Posterior cingulate gyrus (tissue), 11 donors: Measurements from ENCODE around the gene RRN3.
A peak's percentile ranks its signal among the peaks of the same experiment; 100 is the strongest.
"Not testable (repeated sequence)": the region's sequence is repeated elsewhere in the genome, so short reads cannot be mapped to it uniquely, and the experiment has no call there.

Experiments
- DNase-seq, 10 donors: peaks; one replicate each; pipeline versions ENCODE4 v3.0.0 to v3.0.0-alpha.2; 2020 to 2021; ENCODE audit warnings: mixed read lengths in 3 of 10
- intact Hi-C: fragments of 100-400 bp; cut with DNase I; formaldehyde crosslinking; loops from one replicate; pipeline ENCODE4 v1.15.1; 2023

RRN3 gene

DNA sequence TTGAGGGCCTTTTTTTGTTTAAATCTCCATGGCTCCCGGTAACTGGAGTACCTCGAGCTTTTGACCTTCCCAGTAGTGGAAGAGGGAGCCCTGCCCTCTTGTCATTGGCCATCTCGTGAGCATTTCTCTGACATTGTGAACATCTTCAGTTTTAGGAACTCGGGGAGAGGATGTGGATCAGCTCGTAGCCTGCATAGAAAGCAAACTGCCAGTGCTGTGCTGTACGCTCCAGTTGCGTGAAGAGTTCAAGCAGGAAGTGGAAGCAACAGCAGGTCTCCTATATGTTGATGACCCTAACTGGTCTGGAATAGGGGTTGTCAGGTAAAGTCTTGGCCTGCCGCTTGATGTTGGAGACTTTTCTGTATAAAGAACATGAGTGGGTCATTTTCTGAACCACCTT is 62.5 kb downstream of the RRN3 start:
- intact Hi-C loops, result no loop called here
- no peak for DNase-seq

DNA sequence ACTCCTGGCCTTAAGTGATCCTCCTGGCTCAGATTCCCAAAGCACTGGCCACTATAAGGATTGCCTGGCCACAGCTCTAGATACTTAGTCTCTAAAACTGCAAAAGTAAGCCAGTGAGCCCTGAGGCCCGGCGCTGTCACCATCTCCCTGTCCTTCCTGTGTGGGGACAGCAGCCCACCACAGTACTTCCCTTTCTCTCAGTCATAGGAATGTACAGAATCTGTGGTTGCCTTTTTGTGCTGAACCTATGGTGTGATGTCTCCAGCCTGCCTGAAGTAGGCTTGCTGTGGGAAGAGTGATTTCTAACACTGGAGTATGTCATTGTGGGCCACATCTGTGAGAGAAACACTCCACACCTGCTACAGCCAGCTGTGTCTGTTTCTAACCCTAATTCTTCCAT is 62.9 kb downstream of the RRN3 start:
- intact Hi-C loops, result no loop called here
- DNase-seq, result no peak

DNA sequence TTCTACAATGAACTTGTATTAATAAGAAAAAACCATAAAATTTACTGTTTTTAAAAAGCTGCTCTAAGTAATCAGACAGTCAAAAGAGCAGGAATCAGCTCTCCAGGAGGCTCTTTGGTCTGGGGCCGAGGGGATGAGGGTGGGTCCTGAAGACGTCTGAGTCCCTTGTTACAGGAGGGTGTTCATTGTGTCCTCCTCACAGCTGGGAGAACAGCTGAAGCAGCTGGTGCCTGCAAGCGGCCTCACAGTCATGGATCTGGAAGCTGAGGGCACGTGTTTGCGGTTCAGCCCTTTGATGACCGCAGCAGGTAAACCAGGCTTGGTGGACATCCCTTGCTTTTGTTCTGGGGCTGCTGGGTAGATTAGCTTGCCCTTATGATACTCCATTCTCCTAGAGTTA is 64.3 kb downstream of the RRN3 start:
- DNase-seq, intact Hi-C loops: not testable (repeated sequence)

DNA sequence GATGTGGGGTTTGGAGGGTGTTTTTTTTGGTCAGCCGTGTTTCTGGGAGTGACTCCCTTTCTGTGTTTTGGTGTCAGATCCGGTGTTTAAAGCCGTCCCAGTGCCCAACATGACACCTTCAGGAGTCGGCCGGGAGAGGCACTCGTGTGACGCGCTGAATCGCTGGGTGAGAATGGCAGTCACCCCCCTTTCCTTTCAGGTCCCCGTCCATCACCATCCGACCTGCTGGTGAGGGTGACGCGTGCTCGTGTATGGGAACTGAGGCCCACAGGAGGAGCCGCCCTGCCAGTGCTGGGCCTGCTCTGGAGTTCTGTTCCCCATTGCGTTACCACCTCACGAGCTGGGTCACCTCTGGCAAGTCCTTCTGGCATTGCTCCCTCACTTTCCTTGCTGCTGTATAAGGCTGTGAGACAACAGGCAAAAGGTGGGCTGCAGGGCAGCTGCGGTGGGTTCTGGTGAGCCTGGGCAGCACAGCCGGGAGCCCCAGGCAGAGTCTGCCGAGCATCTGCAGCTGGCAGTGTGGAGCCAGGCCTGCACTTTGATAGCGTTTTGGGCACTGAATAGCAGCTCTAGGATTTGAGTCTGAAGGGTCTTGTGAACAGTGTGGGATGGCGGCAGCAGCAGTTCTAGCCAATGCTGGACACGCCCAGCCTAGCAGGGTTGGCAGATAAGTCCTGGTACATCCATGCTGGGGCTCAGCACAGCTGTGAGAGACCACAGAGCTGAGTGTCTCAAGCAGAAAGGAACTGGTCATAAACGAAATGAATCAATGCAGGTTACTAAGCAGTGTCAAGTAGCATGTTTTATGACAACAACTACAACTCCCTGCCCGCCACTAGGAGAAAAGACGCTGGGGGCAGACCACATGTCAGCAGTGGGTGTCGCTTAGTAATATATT is 65.0 kb downstream of the RRN3 start:
- peak in 2 of 10 donors; percentile 76 to 89 for DNase-seq

DNA sequence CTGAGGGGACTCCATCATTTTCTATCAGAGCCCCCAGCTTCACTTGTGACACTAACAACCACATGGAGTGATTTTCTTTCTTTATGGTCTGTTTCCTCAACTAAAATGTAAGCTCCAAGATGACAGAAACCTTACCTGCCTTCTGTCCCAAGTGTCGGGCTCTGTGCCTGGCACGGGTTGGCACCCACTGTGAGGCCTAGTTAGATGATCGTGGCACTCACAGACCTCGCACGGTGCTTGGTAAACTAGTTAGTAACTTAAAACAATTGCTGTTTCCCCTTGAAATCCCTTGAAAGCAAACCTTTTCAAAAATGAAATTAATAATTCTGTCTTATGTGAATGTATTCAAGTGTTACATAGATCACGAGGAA is 65.7 kb downstream of the RRN3 start:
- intact Hi-C loops, result not testable (repeated sequence)
- peak in 1 of 10 donors; percentile 59 for DNase-seq

More for the DNA sequence above, 65.0 kb downstream of the RRN3 start:
- intact Hi-C loops, result not testable (repeated sequence)

DNA sequence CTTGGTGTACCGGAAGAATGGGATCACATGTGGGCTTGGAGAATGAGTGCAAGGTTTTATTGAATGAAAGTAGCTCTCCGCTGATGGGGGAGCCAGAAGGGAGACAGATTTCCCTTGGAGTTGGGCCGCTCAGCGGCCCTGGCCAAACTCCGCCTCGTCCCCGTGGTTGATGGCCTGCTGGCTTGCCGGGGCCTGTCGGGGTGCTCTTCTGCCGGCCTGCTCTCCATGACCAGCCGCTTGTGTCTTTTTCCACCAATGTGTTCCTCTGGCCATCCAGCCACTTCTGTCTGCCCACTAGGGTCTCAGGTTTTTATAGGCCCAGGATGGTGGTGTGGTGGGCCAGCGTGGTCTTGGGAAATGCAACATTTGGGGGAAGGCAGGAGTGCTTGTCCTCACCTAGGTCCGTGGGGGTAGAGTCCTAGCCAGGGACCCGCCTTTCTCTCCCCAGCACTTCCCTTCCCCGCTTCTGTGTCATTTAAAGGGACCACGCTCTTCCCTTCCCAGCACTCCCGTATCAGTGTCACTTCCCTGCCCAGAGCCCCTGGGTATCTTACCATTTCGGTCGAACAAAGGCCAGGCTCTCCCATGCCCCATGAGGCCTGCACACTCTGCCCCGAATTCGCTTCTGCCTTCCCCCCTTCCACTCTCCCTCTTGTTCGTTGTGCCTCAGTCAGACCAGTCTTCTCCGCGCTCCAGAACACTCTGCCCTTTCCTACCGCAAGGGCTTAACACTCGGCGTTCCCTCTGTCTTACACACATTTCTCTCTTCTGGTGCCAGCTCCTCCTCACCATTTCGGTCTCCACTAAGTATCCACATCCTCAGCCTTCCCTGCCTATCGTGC is 66.3 kb downstream of the RRN3 start:
- intact Hi-C loops, result not testable (repeated sequence)
- peak in 1 of 10 donors; percentile 87 for DNase-seq

- intact Hi-C loops, result not testable (repeated sequence)
- peak in 1 of 10 donors; percentile 79 for DNase-seq
Measured at GRCh38 chr16:15027051-15027450, 67.0 kb downstream of the RRN3 start.

DNA sequence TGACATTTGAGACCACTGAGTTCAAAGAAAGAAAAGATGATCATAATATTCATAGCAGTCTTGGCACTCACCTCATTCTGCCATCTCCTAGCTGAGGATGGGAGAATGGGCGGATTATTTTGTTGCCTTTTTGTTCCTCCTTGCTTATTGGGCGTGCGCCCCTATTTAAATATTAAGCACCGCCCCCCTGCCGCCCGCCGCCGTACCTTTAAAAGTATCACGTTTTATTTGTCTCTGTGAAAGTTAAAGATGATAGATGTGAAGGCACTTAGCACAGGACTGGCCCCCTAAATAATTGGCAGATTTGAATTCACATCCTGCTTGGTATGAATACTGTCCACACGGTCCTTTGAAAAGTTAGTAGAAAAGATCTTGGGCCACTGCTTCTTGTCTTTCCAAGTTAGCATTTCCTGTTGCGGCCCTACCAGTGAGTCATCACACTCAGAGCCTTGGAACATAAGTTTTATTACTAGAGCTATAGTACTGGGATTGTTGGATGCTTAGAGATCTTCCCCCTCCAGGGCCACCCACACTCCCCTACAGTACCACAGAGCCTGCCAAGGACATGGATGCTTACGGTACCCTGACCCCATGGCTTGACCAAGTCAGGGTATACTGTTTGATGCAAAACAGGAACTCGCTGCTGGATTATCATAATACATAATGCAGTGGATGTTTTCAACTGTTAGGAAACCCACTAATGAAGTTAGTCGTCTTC is 68.7 kb downstream of the RRN3 start:
- intact Hi-C loops, result not testable (repeated sequence)
- DNase-seq, result peak in 1 of 10 donors; percentile 61

DNA sequence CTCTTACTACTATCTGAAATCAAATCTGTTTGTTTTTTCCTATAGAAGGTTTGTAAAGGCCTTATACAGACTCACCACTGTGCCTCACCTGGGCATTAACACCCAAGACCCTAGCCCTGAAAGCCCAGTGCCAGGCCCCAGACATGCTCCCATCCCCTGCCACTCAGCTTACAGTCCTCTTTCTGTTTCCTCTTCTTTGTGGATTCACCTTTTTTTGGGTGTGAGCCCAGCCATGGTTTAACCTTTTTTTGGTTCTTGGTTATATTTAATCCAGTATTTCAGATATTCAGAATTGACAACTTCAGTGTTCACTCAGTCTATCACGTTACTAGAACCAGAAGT is 69.2 kb downstream of the RRN3 start:
- DNase-seq, intact Hi-C loops: not testable (repeated sequence)

GRCh38 chr16:15023381-15024077 is 70.5 kb downstream of the RRN3 start:
- DNase-seq, result peak in 1 of 10 donors; percentile 77
- intact Hi-C loops, result not testable (repeated sequence)

DNA sequence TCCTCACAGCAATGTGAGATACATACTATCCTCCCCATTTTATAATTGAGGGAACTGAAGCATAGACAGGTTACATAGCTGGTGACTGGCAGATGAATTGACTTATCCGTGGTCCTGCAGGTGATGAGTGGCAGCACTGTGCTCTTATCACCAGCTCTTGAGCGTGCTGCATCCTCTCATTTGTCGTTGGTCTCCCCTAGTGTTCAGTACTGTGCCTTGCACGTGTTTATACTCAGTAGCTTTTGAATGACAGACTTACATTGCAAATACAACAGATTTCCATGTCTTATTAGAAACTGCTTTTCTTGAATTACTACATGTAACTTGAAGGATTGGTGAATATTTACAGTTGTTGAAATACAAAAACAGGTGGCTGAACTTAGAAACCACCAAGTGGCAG is 71.9 kb downstream of the RRN3 start:
- DNase-seq, result peak in 2 of 10 donors; percentile 65 to 85
- intact Hi-C loops, result not testable (repeated sequence)

GRCh38 chr16:15021429-15021828 is 72.6 kb downstream of the RRN3 start:
- intact Hi-C loops, result not testable (repeated sequence)

DNA sequence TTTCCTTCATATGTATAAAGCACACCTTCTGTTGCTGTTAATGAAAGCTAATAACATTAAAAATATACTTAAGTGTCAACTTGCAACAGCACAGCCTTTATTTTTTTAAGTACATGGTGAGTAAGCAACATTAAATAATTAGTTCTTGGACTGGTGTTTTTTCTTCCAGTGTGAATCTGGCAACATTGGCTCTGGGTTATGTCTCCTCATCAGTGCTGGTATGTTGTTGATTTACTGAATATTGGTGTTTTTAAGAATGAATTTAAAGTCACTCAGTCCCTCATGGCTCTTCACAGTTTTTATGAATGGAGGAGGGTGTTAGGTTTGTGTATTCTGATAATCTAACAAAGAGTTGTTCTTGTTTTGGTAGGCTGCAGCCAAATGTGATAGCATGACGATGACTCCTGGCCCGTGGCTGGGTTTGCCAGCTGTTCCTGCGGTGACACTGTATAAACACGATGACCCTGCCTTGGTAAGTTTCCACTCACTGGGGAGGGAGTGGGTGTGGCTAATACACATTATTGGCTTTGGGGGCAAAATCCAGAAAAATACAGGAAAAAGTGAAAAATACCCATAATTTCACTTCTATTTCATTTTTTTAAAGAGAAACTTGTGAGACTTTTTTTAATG is 77.0 kb downstream of the RRN3 start:
- DNase-seq, intact Hi-C loops: not testable (repeated sequence)

More at GRCh38 chr16:15021429-15021828, 72.6 kb downstream of the RRN3 start:
- DNase-seq, result not testable (repeated sequence)

DNA sequence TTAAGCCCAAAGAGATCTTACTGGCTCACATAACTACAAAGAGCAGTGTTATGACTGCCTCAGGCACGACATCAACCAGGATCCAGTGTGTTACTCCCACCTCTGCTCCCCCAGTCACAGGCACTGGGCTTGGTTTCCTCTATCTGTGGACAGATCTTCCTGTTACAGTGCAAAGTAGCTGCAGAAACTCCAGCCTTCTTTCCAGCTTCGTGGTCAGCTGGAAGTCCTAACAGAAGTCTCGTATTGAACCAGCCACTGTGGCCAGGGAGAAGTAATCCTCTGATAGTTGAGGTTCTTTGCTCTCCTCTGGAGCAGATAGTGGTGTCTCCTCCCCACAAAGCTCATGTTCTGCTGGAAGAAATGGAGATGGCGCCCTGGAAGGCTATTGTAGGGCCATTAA is 77.7 kb downstream of the RRN3 start:
- DNase-seq, result not testable (repeated sequence)

GRCh38 chr16:15015671-15016070 is 78.4 kb downstream of the RRN3 start:
- intact Hi-C loops, DNase-seq: not testable (repeated sequence)

More for the DNA sequence above, 77.7 kb downstream of the RRN3 start:
- intact Hi-C loops, result not testable (repeated sequence)

DNA sequence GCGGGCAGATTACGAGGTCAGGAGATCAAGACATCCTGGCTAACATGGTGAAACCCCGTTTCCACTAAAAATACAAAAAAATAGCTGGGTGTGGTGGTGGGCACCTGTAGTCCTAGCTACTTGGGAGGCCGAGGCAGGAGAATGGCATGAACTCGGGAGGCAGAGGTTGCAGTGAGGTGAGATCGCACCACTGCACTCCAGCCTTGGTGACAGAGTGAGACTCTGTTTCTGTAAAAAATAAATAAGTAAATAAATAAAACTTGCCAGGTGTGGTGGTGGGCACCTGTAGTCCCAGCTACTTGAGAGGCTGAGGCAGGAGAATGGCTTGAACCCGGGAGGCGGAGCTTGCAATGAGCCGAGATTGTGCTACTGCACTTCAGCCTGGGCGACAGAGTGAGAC is 81.1 kb downstream of the RRN3 start:
- intact Hi-C loops, result not testable (repeated sequence)
- DNase-seq, result peak in 1 of 10 donors; percentile 63
